ENCODE measurements around the gene EXOC6B. TPM values are rescaled to one million over a fixed set of nuclear protein-coding genes. Genes with fewer than 3 reads are reported as not detected.

EXOC6B gene
- total and polyA plus RNA-seq, 2 of the 8 experiments (the other 6 are each of a cell fraction or from before 2014, with no cell fraction given): 13.5 to 33.0 TPM

- Histone ChIP-seq H4K8ac (ENCODE audit: extremely low read depth, insufficient read depth, low read length) (no peak overlapping the region), H3K27me3 (replicated peaks in 1 of 4; ENCODE audit: control insufficient read depth in 3 of 4, extremely low read depth in 1 of 4, insufficient read depth in 3 of 4, low read length in 3 of 4) (no peaks in the 10 kb centered on the region), H3K14ac (ENCODE audit: insufficient read length) (no peak overlapping the region), H4K5ac (ENCODE audit: insufficient read length, low read depth, low read length) (no peak overlapping the region), H3K23me2 (ENCODE audit: low read depth, low read length) (no peaks in the 10 kb centered on the region; the same call in 1 of the 2 replicates), H3K79me1 (ENCODE audit: low read depth, low read length) (no peaks in the 10 kb centered on the region), H2AK5ac (ENCODE audit: low read depth, low read length) (no peak overlapping the region), H2BK20ac (ENCODE audit: low read length) (no peak overlapping the region), H3K27ac (ENCODE audit: low read depth, low read length) (no peak overlapping the region), H3K4me2 (ENCODE audit: insufficient read depth in 1 of 2, low read depth in 2 of 2, low read length in 2 of 2) (no peak overlapping the region), H3K79me2 (ENCODE audit: control insufficient read depth in 1 of 2, insufficient read depth in 2 of 2, low read length in 2 of 2) (no peaks in the 10 kb centered on the region), H3K23ac (ENCODE audit: insufficient read length) (no peak overlapping the region), H4K91ac (replicated peaks; ENCODE audit: insufficient read length, low read length) (no peak overlapping the region), H2BK15ac (ENCODE audit: low read length) (no peak overlapping the region), H2BK12ac (ENCODE audit: low read depth, low read length) (no peak overlapping the region), H3K9me3 (ENCODE audit: insufficient read depth in 2 of 2, low read depth in 1 of 2, low read length in 1 of 2) (no peaks in the 10 kb centered on the region), H2AFZ (ENCODE audit: low read length) (no peak overlapping the region), H3K4ac (replicated peaks; ENCODE audit: insufficient read length, low read depth, low read length) (no peak overlapping the region), H3K18ac (ENCODE audit: extremely low read depth, low read length) (no peak overlapping the region), H3K9ac (replicated peaks in 1 of 4; ENCODE audit: extremely low read depth in 1 of 4, low read depth in 3 of 4, low read length in 3 of 4) (no peak overlapping the region), H3K56ac (replicated peaks; ENCODE audit: insufficient read length, low read depth, low read length) (no peak overlapping the region), H3K36me3 (ENCODE audit: control insufficient read depth in 2 of 4, insufficient read depth in 4 of 4, low read length in 3 of 4) (no peaks in the 10 kb centered on the region), H3K4me1 (replicated peaks in 1 of 4; ENCODE audit: control insufficient read depth in 3 of 4, insufficient read depth in 4 of 4, low read length in 3 of 4) (no peaks in the 10 kb centered on the region), H2BK120ac (replicated peaks; ENCODE audit: low read depth, low read length) (no peak overlapping the region), H4K20me1 (replicated peaks in 1 of 2; ENCODE audit: control insufficient read depth in 1 of 2, insufficient read depth in 2 of 2, low read length in 2 of 2) (no peaks in the 10 kb centered on the region), H3K4me3 (ENCODE audit: extremely low read depth in 1 of 4, insufficient read depth in 2 of 4, low read depth in 3 of 4, low read length in 4 of 4) (no peak overlapping the region), H2BK5ac (ENCODE audit: low read depth, low read length) (no peak overlapping the region)
- FAIRE-seq: no peak
- WGBS, 2 experiments (ENCODE audit: extremely low coverage in 1 of 2, insufficient coverage in 1 of 2, insufficient read length in 1 of 2, insufficient replicate concordance in 2 of 2, low coverage in 1 of 2, low lambda C conversion rate in 2 of 2, missing lambda C conversion rate in 1 of 2): 83% methylated on average over 1 of the region's 1 CpG; no CpG with 5 or more reads in 1 of the 2 experiments
- CTCF ChIA-PET (ENCODE audit: partially characterized antibody): no interaction called here
- no peak for TF ChIP-seq KDM4A (IDR thresholded peaks at IDR 0.05; ENCODE audit: low read depth, low read length, severe bottlenecking)
- no peak for TF ChIP-seq POLR2AphosphoS5 (IDR thresholded peaks at IDR 0.05; ENCODE audit: low read depth, low read length)
- no peak for TF ChIP-seq NRF1 (IDR thresholded peaks at IDR 0.05; ENCODE audit: low read depth, low read length)
- no peak for TF ChIP-seq KDM1A (IDR thresholded peaks at IDR 0.05; ENCODE audit: borderline replicate concordance, low read length)
- TF ChIP-seq JUND (IDR thresholded peaks at IDR 0.05; ENCODE audit: low read length): no peak
- no peak for TF ChIP-seq RAD21 (IDR thresholded peaks at IDR 0.05 in 1 of 2, conservative IDR thresholded peaks at IDR 0.05 in 1 of 2; ENCODE audit: low read depth in 2 of 2, low read length in 2 of 2)
- TF ChIP-seq CBX8 (IDR thresholded peaks at IDR 0.05; ENCODE audit: borderline replicate concordance, low read depth, low read length): no peak
- DNase-seq (ENCODE audit: low read depth in 1 of 2, low spot score in 2 of 2): no peak
- POLR2A ChIA-PET (ENCODE audit: partially characterized antibody): no interaction called here
These were observed 554.6 kb downstream of the EXOC6B start for GRCh38 chr2:72271276-72271614.
